HepG2 (cell line): ENCODE results near the gene NEURL4. TPM values are rescaled to one million over a fixed set of nuclear protein-coding genes. Genes with fewer than 3 reads are reported as not detected.

ENCODE experiments used
- DR1 ChIP-seq: sonication (generic); formaldehyde crosslinking; IDR thresholded peaks from 2 replicates; pipeline ENCODE4 v1.8.0; 2021; ENCODE audit warnings: mild to moderate bottlenecking, missing genetic modification reagents, inconsistent platforms
- ERF ChIP-seq: IDR thresholded peaks from 2 replicates; pipeline ENCODE4 v1.6.1; 2018; ENCODE audit warnings: missing biosample characterization, missing genetic modification reagents
- FIP1L1 ChIP-seq: fragments of 200-400 bp; formaldehyde crosslinking; IDR thresholded peaks from 2 replicates; pipeline ENCODE4 v1.6.1; 2018; ENCODE audit warnings: low read depth, mild to moderate bottlenecking, low read length, moderate library complexity, borderline replicate concordance; ENCODE audit not compliant: insufficient read depth
- HNRNPH1 ChIP-seq: fragments of 200-400 bp; formaldehyde crosslinking; optimal IDR thresholded peaks from 2 replicates; pipeline ENCODE3; 2017; ENCODE audit warnings: mild to moderate bottlenecking, low read depth, low read length
- KDM2A ChIP-seq: sonication (generic); formaldehyde crosslinking; IDR thresholded peaks from 2 replicates; pipeline ENCODE4 v1.4.0; 2020; ENCODE audit warnings: low read depth, missing genetic modification reagents, borderline replicate concordance
- PAXIP1 ChIP-seq: sonication (generic); formaldehyde crosslinking; conservative IDR thresholded peaks from 2 replicates; pipeline ENCODE4 v1.4.0; 2020; ENCODE audit warnings: mild to moderate bottlenecking, missing genetic modification reagents, moderate library complexity
- ZNF20 ChIP-seq: sonication (generic); formaldehyde crosslinking; IDR thresholded peaks from 2 replicates; pipeline ENCODE4 v1.4.0; 2020; ENCODE audit warnings: mild to moderate bottlenecking, moderate library complexity, missing genetic modification reagents
- ZNF251 ChIP-seq: sonication (generic); formaldehyde crosslinking; IDR thresholded peaks from 2 replicates; pipeline ENCODE4 v1.9.0; 2021; ENCODE audit warnings: mild to moderate bottlenecking, missing genetic modification reagents
- ZNF329 ChIP-seq: sonication (generic); formaldehyde crosslinking; IDR thresholded peaks from 2 replicates; pipeline ENCODE4 v1.9.0; 2021; ENCODE audit warnings: low read depth, mild to moderate bottlenecking, missing genetic modification reagents
- ZNF350 ChIP-seq: sonication (generic); formaldehyde crosslinking; IDR thresholded peaks from 2 replicates; pipeline ENCODE4 v1.4.0; 2020; ENCODE audit warnings: mild to moderate bottlenecking, low read depth, missing genetic modification reagents, borderline replicate concordance
- ZNF431 ChIP-seq: sonication (generic); formaldehyde crosslinking; IDR thresholded peaks from 2 replicates; pipeline ENCODE4 v1.9.0; 2022; ENCODE audit warnings: missing genetic modification reagents, low read depth, mild to moderate bottlenecking, borderline replicate concordance
- ZNF773 ChIP-seq: sonication (generic); formaldehyde crosslinking; IDR thresholded peaks from 2 replicates; pipeline ENCODE4 v1.4.0; 2020; ENCODE audit warnings: missing genetic modification reagents, borderline replicate concordance
- ZNF850 ChIP-seq: sonication (generic); formaldehyde crosslinking; conservative IDR thresholded peaks from 2 replicates; pipeline ENCODE4 v1.9.0; 2021; ENCODE audit warnings: mild to moderate bottlenecking, missing genetic modification reagents
- polyA plus RNA-seq, 8 experiments: library from polyadenylated mRNA; depleted of rRNA in 3 of 8; stranded (reverse) in 7 of 8; unstranded in 1 of 8; fragments of >200 nt; fragmentation: Illumina TruSeq in 4 of 8; extraction: Trizol in 4 of 8; gene quantifications; 2 replicates each; pipeline versions ENCODE4 v1.2.1 to v1.2.3, GENCODE V29; 2011 to 2016; ENCODE audit warnings: low read depth in 4 of 8, missing spikeins in 1 of 8, mixed read lengths in 1 of 8; ENCODE audit not compliant: insufficient read depth in 1 of 8
- total RNA-seq, 5 experiments: library from RNA; depleted of rRNA; stranded (reverse); fragments of >200 nt; fragmentation: Illumina TruSeq; extraction: Trizol; gene quantifications; 2 replicates each; pipeline ENCODE4 v1.2.3, GENCODE V29; 2016; ENCODE audit warnings: low read depth in 1 of 5
- TF ChIP-seq, protein P1 (sequence below): sonication (generic); formaldehyde crosslinking; IDR thresholded peaks from 2 replicates; pipeline ENCODE4 v1.4.0; 2020; ENCODE audit warnings: missing genetic modification reagents
- TF ChIP-seq, protein P2 (sequence below): sonication (generic); formaldehyde crosslinking; IDR thresholded peaks from 2 replicates; pipeline ENCODE4 v1.4.0; 2020; ENCODE audit warnings: missing genetic modification reagents
- TF ChIP-seq, protein P3 (sequence below): sonication (generic); formaldehyde crosslinking; IDR thresholded peaks from 2 replicates; pipeline ENCODE4 v1.5.1; 2020; ENCODE audit warnings: missing genetic modification reagents, mild to moderate bottlenecking, borderline replicate concordance

The NEURL4 gene
- total and polyA plus RNA-seq, 2 of the 13 experiments (the other 11 are each of a cell fraction or from before 2014, with no cell fraction given), result 14.8 to 15.7 TPM

DNA sequence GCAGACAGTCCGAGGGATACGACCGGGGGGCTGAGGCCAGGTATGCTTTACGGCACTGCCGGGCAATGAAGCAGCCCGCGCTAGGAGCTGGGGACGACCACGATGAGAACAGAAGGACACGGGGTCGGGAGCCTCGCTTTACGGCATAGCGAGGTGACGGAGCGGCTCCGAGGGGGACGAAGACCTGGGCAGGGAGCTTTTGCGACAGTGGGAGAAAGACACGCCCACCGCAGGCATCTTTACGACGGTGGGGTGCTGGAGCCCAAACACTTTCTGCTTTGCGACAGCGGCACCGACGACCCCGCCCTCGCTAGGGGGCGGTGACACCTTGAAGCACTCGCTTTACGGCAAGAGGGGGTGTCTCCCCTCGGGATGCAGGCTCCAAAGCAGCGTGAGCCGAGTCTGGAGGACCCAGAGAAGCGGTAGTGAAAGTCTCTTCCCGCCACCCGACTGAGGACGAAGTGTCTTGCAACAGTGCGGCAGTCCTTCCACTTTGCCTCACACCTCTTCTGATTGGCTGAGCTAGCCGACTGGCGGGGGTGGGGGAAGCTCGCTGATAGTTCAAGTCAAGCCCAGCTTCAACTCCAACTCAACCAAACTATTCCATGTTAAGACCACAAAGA lies 350 bp upstream of the NEURL4 start (continued):
- TF ChIP-seq, protein P1, sequence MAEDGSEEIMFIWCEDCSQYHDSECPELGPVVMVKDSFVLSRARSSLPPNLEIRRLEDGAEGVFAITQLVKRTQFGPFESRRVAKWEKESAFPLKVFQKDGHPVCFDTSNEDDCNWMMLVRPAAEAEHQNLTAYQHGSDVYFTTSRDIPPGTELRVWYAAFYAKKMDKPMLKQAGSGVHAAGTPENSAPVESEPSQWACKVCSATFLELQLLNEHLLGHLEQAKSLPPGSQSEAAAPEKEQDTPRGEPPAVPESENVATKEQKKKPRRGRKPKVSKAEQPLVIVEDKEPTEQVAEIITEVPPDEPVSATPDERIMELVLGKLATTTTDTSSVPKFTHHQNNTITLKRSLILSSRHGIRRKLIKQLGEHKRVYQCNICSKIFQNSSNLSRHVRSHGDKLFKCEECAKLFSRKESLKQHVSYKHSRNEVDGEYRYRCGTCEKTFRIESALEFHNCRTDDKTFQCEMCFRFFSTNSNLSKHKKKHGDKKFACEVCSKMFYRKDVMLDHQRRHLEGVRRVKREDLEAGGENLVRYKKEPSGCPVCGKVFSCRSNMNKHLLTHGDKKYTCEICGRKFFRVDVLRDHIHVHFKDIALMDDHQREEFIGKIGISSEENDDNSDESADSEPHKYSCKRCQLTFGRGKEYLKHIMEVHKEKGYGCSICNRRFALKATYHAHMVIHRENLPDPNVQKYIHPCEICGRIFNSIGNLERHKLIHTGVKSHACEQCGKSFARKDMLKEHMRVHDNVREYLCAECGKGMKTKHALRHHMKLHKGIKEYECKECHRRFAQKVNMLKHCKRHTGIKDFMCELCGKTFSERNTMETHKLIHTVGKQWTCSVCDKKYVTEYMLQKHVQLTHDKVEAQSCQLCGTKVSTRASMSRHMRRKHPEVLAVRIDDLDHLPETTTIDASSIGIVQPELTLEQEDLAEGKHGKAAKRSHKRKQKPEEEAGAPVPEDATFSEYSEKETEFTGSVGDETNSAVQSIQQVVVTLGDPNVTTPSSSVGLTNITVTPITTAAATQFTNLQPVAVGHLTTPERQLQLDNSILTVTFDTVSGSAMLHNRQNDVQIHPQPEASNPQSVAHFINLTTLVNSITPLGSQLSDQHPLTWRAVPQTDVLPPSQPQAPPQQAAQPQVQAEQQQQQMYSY (CRISPR knock-in tag), result no peak
- TF ChIP-seq ERF (CRISPR knock-in tag) (peak; percentile 79; the same call in 1 of the 2 replicates), KDM2A (peak; percentile 89), PAXIP1 (peak; percentile 57), HNRNPH1 (no peak), ZNF773 (CRISPR knock-in tag) (no peak), ZNF850 (CRISPR knock-in tag) (no peak), ZNF20 (CRISPR knock-in tag) (peak; percentile 81; the same call in 1 of the 2 replicates), ZNF251 (CRISPR knock-in tag) (no peak), DR1 (peak; percentile 69), ZNF431 (CRISPR knock-in tag) (no peak), FIP1L1 (no peak), ZNF329 (no peak), ZNF350 (CRISPR knock-in tag) (peak; percentile 73)
- TF ChIP-seq, protein P2, sequence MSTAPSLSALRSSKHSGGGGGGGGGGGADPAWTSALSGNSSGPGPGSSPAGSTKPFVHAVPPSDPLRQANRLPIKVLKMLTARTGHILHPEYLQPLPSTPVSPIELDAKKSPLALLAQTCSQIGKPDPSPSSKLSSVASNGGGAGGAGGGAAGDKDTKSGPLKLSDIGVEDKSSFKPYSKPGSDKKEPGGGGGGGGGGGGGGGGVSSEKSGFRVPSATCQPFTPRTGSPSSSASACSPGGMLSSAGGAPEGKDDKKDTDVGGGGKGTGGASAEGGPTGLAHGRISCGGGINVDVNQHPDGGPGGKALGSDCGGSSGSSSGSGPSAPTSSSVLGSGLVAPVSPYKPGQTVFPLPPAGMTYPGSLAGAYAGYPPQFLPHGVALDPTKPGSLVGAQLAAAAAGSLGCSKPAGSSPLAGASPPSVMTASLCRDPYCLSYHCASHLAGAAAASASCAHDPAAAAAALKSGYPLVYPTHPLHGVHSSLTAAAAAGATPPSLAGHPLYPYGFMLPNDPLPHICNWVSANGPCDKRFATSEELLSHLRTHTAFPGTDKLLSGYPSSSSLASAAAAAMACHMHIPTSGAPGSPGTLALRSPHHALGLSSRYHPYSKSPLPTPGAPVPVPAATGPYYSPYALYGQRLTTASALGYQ (CRISPR knock-in tag), result peak; percentile 76
- TF ChIP-seq, protein P3, sequence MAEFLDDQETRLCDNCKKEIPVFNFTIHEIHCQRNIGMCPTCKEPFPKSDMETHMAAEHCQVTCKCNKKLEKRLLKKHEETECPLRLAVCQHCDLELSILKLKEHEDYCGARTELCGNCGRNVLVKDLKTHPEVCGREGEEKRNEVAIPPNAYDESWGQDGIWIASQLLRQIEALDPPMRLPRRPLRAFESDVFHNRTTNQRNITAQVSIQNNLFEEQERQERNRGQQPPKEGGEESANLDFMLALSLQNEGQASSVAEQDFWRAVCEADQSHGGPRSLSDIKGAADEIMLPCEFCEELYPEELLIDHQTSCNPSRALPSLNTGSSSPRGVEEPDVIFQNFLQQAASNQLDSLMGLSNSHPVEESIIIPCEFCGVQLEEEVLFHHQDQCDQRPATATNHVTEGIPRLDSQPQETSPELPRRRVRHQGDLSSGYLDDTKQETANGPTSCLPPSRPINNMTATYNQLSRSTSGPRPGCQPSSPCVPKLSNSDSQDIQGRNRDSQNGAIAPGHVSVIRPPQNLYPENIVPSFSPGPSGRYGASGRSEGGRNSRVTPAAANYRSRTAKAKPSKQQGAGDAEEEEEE (CRISPR knock-in tag), result no peak; the same call in 1 of the 2 replicates
